ENCODE results near the gene ZMIZ1. TPM values are rescaled to one million over a fixed set of nuclear protein-coding genes. Genes with fewer than 3 reads are reported as not detected.

The ZMIZ1 gene
- total RNA-seq, 1 donor from 2014 or later, result 11.5 TPM

DNA sequence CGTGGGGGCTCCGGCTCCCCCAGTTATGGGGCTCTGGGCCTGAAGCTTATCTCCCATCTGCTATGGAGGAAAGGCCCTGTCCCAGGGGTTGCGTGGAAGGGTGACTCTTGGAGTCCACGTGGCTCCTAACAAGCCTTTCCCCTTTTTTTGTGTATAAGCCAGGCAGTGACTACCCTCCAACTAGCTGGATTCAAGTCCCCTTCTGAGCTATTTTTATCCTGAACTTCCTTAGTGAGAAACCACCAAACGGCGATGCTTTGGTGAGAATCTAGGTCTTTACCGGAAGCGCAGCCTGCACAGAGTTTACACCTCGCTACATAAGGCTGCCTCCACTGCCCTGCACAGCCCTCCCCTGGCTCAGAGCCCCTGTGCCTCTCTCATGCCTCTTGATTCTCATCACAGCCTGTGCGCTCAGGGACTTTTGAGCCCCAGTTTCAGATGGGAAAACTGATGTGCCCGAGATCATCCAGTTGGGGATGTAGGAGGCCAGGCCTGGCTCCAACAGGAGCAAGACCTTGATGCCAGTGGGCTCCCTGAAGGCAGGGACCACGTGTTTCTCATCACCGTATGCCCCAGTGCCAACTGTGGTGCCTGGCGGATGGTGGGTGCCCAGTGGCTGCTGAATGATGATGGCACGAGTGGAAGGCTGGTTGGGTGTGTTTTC lies 176.2 kb downstream of the ZMIZ1 start:
- Histone ChIP-seq H3K4me1 (ENCODE audit: control insufficient read depth in 3 of 3, insufficient read depth in 3 of 3, low read length in 3 of 3) (peaks cover 78 to 82% (median 82%) of the 10 kb centered on the region in 3 donors), H3K27me3 (ENCODE audit: control insufficient read depth in 3 of 3, insufficient read depth in 3 of 3, low read length in 3 of 3) (no peaks in the 10 kb centered on the region), H3K27ac (ENCODE audit: low read depth, low read length) (peak overlapping the region; percentile 67), H3K36me3 (ENCODE audit: control insufficient read depth in 3 of 3, insufficient read depth in 3 of 3, low read length in 3 of 3) (no peaks in the 10 kb centered on the region), H3K9me3 (ENCODE audit: control insufficient read depth in 3 of 3, low read length in 3 of 3) (no peaks in the 10 kb centered on the region), H3K4me3 (ENCODE audit: low read length in 3 of 3) (peak overlapping the region; percentile 5 to 29 (median 6)), H3K9ac (ENCODE audit: low read depth in 1 of 3, low read length in 3 of 3) (peak overlapping the region in 1 of 3 donors; percentile 60)

DNA sequence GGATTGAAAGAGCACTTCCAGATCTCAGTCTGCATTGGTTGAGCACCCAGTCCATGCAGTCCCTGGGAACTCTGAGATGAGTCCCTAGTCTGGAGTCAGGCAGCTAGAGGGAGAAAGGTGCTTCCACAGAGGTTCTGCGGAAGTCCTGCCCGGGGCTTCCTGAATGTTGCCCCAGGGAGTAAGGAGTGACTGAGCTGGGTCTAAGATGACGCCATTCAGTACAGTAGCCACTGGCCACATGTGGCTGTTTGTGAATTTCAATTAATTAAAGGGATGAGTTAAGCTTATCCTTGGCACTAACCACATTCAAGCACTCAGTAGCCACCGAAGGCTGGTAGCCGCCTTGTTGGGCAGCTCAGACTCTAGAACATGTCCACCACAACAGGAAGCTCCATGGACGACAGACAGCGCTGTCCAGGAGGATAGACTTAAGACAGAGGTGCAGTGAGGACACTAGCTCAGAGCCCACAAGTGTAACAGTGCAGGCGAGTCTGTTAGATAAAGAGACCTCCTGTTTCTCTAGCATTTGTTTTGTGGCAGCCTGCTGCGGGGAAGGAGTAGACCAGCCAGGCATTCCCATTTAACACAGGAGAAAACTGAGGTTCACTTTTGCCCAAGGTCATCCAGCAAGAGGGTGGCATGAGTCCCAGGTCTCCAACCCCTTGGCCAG lies 176.9 kb downstream of the ZMIZ1 start:
- peak overlapping the region; percentile 5 to 49 (median 19) for H3K4me3 ChIP-seq (ENCODE audit: low read length in 3 of 3)
- H3K9ac ChIP-seq (ENCODE audit: low read depth in 1 of 3, low read length in 3 of 3), result peak overlapping the region in 2 of 3 donors; percentile 45 to 60
- no peaks in the 10 kb centered on the region for H3K9me3 ChIP-seq (ENCODE audit: control insufficient read depth in 3 of 3, low read length in 3 of 3)
- H3K27ac ChIP-seq (ENCODE audit: low read depth, low read length), result peak overlapping the region; percentile 67
- no peaks in the 10 kb centered on the region for H3K27me3 ChIP-seq (ENCODE audit: control insufficient read depth in 3 of 3, insufficient read depth in 3 of 3, low read length in 3 of 3)
- peaks cover 82 to 87% (median 84%) of the 10 kb centered on the region in 3 donors for H3K4me1 ChIP-seq (ENCODE audit: control insufficient read depth in 3 of 3, insufficient read depth in 3 of 3, low read length in 3 of 3)
- H3K36me3 ChIP-seq (ENCODE audit: control insufficient read depth in 3 of 3, insufficient read depth in 3 of 3, low read length in 3 of 3), result no peaks in the 10 kb centered on the region

DNA sequence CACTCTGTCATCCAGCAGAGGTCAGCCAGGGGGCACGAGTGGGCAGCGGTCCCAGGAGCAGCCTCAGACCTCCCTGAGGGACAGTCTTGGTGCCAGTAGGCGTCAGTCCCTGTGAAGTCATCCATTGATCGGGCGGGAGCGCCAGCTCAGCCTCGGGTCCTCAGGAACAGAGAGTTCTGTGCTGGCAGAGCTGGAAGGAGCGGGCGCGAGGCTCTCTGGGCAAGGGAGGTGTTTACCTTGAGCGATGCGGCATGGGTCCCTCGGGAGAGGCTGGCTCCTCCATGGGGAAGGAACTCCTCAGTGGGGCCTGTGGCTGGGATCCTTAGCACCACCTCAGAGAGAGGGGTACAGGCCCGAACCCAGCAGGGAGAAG lies 177.4 kb downstream of the ZMIZ1 start:
- peak overlapping the region; percentile 67 for H3K27ac ChIP-seq (ENCODE audit: low read depth, low read length)
- no peaks in the 10 kb centered on the region for H3K36me3 ChIP-seq (ENCODE audit: control insufficient read depth in 3 of 3, insufficient read depth in 3 of 3, low read length in 3 of 3)
- peaks cover 78 to 85% (median 85%) of the 10 kb centered on the region in 3 donors for H3K4me1 ChIP-seq (ENCODE audit: control insufficient read depth in 3 of 3, insufficient read depth in 3 of 3, low read length in 3 of 3)
- H3K27me3 ChIP-seq (ENCODE audit: control insufficient read depth in 3 of 3, insufficient read depth in 3 of 3, low read length in 3 of 3), result no peaks in the 10 kb centered on the region
- H3K9ac ChIP-seq (ENCODE audit: low read depth in 1 of 3, low read length in 3 of 3), result peak overlapping the region in 2 of 3 donors; percentile 45 to 60
- H3K4me3 ChIP-seq (ENCODE audit: low read length in 3 of 3), result peak overlapping the region in 2 of 3 donors; percentile 19 to 49
- H3K9me3 ChIP-seq (ENCODE audit: control insufficient read depth in 3 of 3, low read length in 3 of 3), result no peaks in the 10 kb centered on the region

DNA sequence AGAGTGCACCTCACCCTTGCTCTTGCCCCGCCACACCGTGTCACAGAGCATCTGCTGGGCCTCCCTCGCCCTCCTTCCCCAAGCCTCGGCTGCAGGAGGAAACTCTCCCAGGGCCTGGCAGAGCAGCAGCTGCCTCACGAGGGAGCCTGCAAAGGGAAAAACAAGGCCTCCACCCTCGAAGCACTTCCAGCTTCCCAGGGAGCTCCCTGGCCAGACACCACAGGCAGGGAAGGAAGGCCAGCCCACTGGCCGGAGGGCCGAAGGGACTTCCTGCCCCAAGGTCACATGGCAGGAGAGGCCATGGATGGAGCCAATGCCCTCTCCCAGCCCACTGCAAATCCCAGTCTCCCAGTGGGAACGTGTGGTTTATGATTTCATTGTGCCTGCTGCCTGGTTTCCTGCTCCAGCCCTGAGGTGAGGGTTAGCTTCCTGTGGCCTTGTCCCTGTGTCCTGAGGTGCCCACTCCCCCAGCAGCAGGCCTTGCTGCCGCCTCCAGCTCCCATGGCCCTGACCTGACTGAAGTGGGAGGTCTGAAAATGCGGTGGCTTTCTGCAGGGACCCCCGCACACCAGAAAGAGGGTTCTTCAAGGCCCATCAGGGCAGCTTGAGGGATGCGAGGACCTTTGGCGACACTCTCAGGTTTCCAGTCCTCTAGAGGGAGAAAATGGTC lies 178.0 kb downstream of the ZMIZ1 start:
- Histone ChIP-seq H3K9me3 (ENCODE audit: control insufficient read depth in 3 of 3, low read length in 3 of 3) (no peaks in the 10 kb centered on the region), H3K9ac (ENCODE audit: low read depth in 1 of 3, low read length in 3 of 3) (peak overlapping the region in 2 of 3 donors; percentile 45 to 60), H3K4me1 (ENCODE audit: control insufficient read depth in 3 of 3, insufficient read depth in 3 of 3, low read length in 3 of 3) (peaks cover 72 to 84% (median 83%) of the 10 kb centered on the region in 3 donors), H3K27me3 (ENCODE audit: control insufficient read depth in 3 of 3, insufficient read depth in 3 of 3, low read length in 3 of 3) (no peaks in the 10 kb centered on the region), H3K27ac (ENCODE audit: low read depth, low read length) (peak overlapping the region; percentile 67), H3K36me3 (ENCODE audit: control insufficient read depth in 3 of 3, insufficient read depth in 3 of 3, low read length in 3 of 3) (no peaks in the 10 kb centered on the region), H3K4me3 (ENCODE audit: low read length in 3 of 3) (peak overlapping the region in 1 of 3 donors; percentile 49)

DNA sequence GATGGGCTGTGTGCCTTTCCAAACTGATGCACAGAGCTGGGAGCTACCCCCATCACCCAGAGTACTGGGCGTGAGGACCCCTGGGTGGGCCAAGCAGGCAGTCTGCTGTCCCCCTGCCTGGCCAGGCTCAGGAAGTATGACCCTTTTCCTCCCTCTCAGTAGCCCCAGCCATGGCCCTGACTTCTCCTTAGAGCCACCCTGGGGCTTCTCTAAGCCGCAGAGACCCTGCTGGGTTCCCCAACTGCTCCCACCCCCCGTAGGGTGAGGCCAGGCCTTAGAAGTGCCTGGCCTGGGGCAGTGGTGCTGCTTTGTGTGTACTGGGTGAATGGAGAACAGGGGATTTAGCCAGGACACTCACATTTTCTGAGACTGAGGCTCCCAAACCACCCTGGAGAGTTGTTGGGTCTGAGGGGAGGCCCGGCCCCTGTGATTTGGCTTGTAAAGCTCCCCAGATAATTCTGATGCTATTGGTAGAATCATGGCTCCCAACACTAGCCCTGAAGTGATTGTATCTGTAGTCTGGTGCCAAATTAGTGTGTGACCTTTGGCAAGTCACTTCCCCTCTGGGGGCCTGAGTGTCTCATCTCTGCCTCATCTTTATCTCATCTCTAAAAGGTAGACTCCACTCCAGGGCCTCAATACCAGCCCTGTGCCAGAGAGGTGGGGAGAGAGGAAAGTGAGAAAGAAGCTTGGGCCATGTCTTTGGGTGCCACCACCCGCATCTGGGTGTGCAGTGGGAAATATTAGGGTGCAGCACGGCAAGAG lies 178.8 kb downstream of the ZMIZ1 start:
- no peaks in the 10 kb centered on the region for H3K9me3 ChIP-seq (ENCODE audit: control insufficient read depth in 3 of 3, low read length in 3 of 3)
- peak overlapping the region; percentile 67 for H3K27ac ChIP-seq (ENCODE audit: low read depth, low read length)
- H3K4me3 ChIP-seq (ENCODE audit: low read length in 3 of 3), result no peak overlapping the region
- H3K9ac ChIP-seq (ENCODE audit: low read depth in 1 of 3, low read length in 3 of 3), result peak overlapping the region in 1 of 3 donors; percentile 60
- peaks cover 67 to 82% (median 79%) of the 10 kb centered on the region in 3 donors for H3K4me1 ChIP-seq (ENCODE audit: control insufficient read depth in 3 of 3, insufficient read depth in 3 of 3, low read length in 3 of 3)
- peaks cover 2 to 3% (median 2%) of the 10 kb centered on the region in 3 donors for H3K36me3 ChIP-seq (ENCODE audit: control insufficient read depth in 3 of 3, insufficient read depth in 3 of 3, low read length in 3 of 3)
- H3K27me3 ChIP-seq (ENCODE audit: control insufficient read depth in 3 of 3, insufficient read depth in 3 of 3, low read length in 3 of 3), result no peaks in the 10 kb centered on the region

DNA sequence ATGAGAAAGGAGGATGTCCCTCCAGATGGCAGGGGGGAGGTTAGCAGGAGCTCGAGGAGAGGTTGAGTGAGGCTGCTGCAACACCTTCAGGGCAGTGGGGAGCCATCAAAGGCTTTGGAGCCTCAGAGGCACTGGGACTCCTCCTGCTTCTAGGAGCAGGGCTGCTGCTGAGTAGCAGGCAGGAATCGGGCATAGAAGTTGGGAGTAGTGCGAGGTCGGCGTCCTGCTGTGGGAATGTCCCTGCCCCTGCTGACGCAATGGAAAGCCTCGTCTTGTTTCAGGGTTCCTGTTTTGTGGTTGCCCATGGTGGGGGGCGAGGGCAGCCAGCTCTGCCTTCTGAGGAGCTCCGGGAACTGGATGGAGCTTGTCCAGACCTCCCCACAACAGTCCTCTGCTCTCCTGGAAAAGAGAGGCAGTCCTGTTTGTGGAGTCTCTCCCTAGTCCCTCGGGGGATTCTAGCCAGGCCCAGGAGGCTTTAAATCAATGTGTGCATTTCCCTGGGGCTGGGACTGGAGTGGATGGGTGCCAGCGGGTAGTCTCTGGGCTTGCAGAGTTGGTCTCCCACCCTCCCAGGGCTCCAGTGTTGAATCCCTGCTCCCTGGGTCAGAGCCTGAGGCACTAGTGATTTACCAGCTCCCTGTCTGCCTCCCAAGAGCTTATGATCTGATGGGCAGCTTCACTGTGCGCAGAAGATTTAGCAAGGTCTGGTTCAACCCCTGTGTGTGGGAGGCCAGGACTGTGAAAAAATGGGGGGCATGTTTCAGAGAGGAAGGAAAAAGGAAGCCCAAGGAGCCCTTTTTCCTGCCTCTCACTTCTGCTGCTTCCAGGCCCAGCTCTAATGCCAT lies 179.8 kb downstream of the ZMIZ1 start:
- peaks cover 2 to 4% (median 3%) of the 10 kb centered on the region in 3 donors for H3K36me3 ChIP-seq (ENCODE audit: control insufficient read depth in 3 of 3, insufficient read depth in 3 of 3, low read length in 3 of 3)
- H3K9ac ChIP-seq (ENCODE audit: low read depth in 1 of 3, low read length in 3 of 3), result peak overlapping the region in 2 of 3 donors; percentile 33 to 60
- H3K27me3 ChIP-seq (ENCODE audit: control insufficient read depth in 3 of 3, insufficient read depth in 3 of 3, low read length in 3 of 3), result no peaks in the 10 kb centered on the region

DNA sequence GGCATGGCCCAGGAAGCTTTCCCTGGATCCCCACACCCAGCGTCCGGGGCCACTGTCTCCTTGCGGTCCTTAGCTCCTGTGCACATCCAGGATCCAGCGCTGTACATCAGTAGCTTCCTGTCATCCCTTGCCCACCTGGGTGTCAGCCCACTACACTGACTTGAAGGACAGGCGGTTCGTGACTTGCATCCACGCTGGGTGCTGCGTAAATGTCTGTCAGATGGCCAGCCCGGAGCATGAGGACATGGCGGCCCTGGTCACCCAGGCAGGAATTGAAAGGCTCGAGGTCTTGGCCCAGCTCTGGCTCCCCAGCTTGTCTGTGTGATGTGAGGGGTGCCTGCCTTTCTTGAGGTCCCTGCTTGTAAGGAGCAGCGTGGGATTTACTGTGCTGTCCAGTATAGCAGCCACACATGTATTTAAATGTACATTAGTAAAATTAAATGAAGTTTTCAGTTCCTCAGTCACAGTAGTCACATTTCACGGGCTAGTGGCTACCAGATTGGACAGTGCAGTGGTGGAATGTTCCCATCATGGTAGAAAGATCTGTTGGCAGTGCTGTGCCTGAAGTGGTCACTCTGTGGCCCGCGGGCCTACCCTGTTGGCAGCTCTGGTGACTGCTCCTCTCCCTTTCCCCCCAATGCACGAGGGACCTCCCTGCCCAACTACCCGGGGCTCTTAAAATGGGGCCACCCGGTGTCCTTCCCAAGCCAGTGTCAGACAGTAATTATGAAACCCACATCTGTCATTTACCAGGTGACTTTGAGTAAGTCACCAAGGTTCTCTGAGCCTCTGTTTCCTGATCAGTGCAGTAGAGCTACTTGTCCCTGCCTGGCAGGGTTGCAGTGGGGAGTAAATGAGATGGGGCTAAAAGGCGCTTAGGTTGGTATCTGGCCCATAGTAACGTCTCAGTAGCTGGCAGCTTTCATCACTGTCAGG lies 180.7 kb downstream of the ZMIZ1 start:
- Histone ChIP-seq H3K9me3 (ENCODE audit: control insufficient read depth in 3 of 3, low read length in 3 of 3) (no peaks in the 10 kb centered on the region), H3K9ac (ENCODE audit: low read depth in 1 of 3, low read length in 3 of 3) (peak overlapping the region in 1 of 3 donors; percentile 60), H3K4me3 (ENCODE audit: low read length in 3 of 3) (peak overlapping the region in 1 of 3 donors; percentile 6), H3K36me3 (ENCODE audit: control insufficient read depth in 3 of 3, insufficient read depth in 3 of 3, low read length in 3 of 3) (peaks cover 2 to 4% (median 3%) of the 10 kb centered on the region in 3 donors), H3K4me1 (ENCODE audit: control insufficient read depth in 3 of 3, insufficient read depth in 3 of 3, low read length in 3 of 3) (peaks cover 68 to 85% (median 79%) of the 10 kb centered on the region in 3 donors), H3K27ac (ENCODE audit: low read depth, low read length) (peak overlapping the region; percentile 40), H3K27me3 (ENCODE audit: control insufficient read depth in 3 of 3, insufficient read depth in 3 of 3, low read length in 3 of 3) (no peaks in the 10 kb centered on the region)

More for the DNA sequence above, 179.8 kb downstream of the ZMIZ1 start:
- Histone ChIP-seq H3K9me3 (ENCODE audit: control insufficient read depth in 3 of 3, low read length in 3 of 3) (no peaks in the 10 kb centered on the region), H3K27ac (ENCODE audit: low read depth, low read length) (peak overlapping the region; percentile 67), H3K4me1 (ENCODE audit: control insufficient read depth in 3 of 3, insufficient read depth in 3 of 3, low read length in 3 of 3) (peaks cover 71 to 90% (median 79%) of the 10 kb centered on the region in 3 donors), H3K4me3 (ENCODE audit: low read length in 3 of 3) (peak overlapping the region in 1 of 3 donors; percentile 41)

DNA sequence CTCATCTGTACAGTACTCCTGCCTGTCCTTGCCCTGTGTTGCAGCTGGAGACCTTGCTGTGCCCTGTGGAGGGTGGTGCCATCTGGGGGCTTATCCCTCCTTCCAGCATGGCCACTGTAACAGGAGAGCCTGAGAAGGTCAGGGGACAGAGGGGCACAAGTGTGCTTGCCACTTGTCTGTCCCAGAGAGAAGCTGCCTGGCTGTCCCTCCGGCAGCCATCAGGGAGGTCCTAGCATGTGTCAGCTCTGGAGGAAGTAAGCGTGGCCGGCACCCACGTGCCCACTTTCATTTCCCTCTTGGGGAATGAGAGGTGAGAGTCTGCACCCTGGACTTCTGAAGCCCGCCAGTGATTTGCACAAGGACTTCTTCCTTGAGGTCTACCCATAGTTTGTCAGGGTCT lies 181.5 kb downstream of the ZMIZ1 start:
- H3K9me3 ChIP-seq (ENCODE audit: control insufficient read depth in 3 of 3, low read length in 3 of 3), result no peaks in the 10 kb centered on the region
- peak overlapping the region in 1 of 3 donors; percentile 50 for H3K9ac ChIP-seq (ENCODE audit: low read depth in 1 of 3, low read length in 3 of 3)
- peak overlapping the region; percentile 40 for H3K27ac ChIP-seq (ENCODE audit: low read depth, low read length)
- H3K4me3 ChIP-seq (ENCODE audit: low read length in 3 of 3), result no peak overlapping the region
- H3K36me3 ChIP-seq (ENCODE audit: control insufficient read depth in 3 of 3, insufficient read depth in 3 of 3, low read length in 3 of 3), result peaks cover 2 to 4% (median 3%) of the 10 kb centered on the region in 3 donors
- H3K4me1 ChIP-seq (ENCODE audit: control insufficient read depth in 3 of 3, insufficient read depth in 3 of 3, low read length in 3 of 3), result peaks cover 60 to 77% (median 72%) of the 10 kb centered on the region in 3 donors
- H3K27me3 ChIP-seq (ENCODE audit: control insufficient read depth in 3 of 3, insufficient read depth in 3 of 3, low read length in 3 of 3), result no peaks in the 10 kb centered on the region

All from skeletal muscle tissue (tissue), 4 donors.